Transverse colon (tissue), 4 donors: ENCODE measurements around the gene S100A3. TPM values are rescaled to one million over a fixed set of nuclear protein-coding genes. Genes with fewer than 3 reads are reported as not detected.
"Not testable (repeated sequence)": the region's sequence is repeated elsewhere in the genome, so short reads cannot be mapped to it uniquely, and the experiment has no call there.

Experiments
- DNase-seq: peaks from one replicate; pipeline ENCODE4 v3.0.0-alpha.2; 2019
- H3K27ac ChIP-seq, 4 donors: fragments of 200-600 bp; sonication (generic); 2 replicates each; pipeline ENCODE4 v1.5.1; 2016 to 2018; ENCODE audit warnings: inconsistent platforms in 4 of 4
- H3K27me3 ChIP-seq: fragments of 200-600 bp; sonication (generic); 2 replicates; pipeline ENCODE4 v1.5.1; 2017; ENCODE audit warnings: inconsistent platforms
- H3K36me3 ChIP-seq, 4 donors: fragments of 200-600 bp; sonication (generic); 2 replicates each; pipeline ENCODE4 v1.5.1; 2017 to 2019; ENCODE audit warnings: inconsistent platforms in 4 of 4
- H3K4me1 ChIP-seq, 4 donors: fragments of 200-600 bp; sonication (generic); 2 replicates each; pipeline ENCODE4 v1.5.1; 2017 to 2020; ENCODE audit warnings: inconsistent platforms in 4 of 4
- H3K4me3 ChIP-seq, 4 donors: fragments of 200-600 bp; sonication (generic); 1 replicate in 1 of 4; 2 replicates in 3 of 4; pipeline versions ENCODE4 v1.5.1 to v1.6.1; 2017 to 2019; ENCODE audit warnings: inconsistent platforms in 4 of 4
- H3K9me3 ChIP-seq, 2 donors: fragments of 200-600 bp; sonication (generic); 2 replicates each; pipeline ENCODE4 v1.5.1; 2017 to 2019; ENCODE audit warnings: inconsistent platforms in 2 of 2
- CTCF ChIP-seq, 5 experiments: fragments of 200-600 bp in 3 of 5; fragments of 450-650 bp in 2 of 5; sonication (generic) in 3 of 5; IDR thresholded peaks; 1 replicate in 2 of 5; 2 replicates in 3 of 5; pipeline ENCODE4 v1.5.1; 2016 to 2017; ENCODE audit warnings: antibody characterized with exemption in 5 of 5, inconsistent platforms in 3 of 5, mild to moderate bottlenecking in 2 of 5, moderate library complexity in 1 of 5
- EP300 ChIP-seq: sonication (generic); formaldehyde crosslinking; IDR thresholded peaks from one replicate; pipeline ENCODE4 v1.6.1; 2017; ENCODE audit warnings: antibody characterized with exemption, low read depth
- POLR2A ChIP-seq: fragments of 450-650 bp; IDR thresholded peaks from one replicate; pipeline ENCODE4 v1.6.1; 2016; ENCODE audit warnings: antibody characterized with exemption, mild to moderate bottlenecking, moderate library complexity
- POLR2AphosphoS5 ChIP-seq, 3 donors: sonication (generic); formaldehyde crosslinking; IDR thresholded peaks; one replicate each; pipeline ENCODE4 v1.6.1; 2016; ENCODE audit warnings: antibody characterized with exemption in 3 of 3
- WGBS, 2 donors: methylation state at CpG; one replicate each; pipeline ENCODE4 v1.1.5; 2018; ENCODE audit warnings: low coverage in 1 of 2; 5-methylcytosine and 5-hydroxymethylcytosine counted together
- in situ Hi-C, 4 donors: fragments of 200-750 bp; cut with MboI; loops; one replicate each; pipeline versions ENCODE4 v1.15.0 to v1.15.1; 2017; ENCODE audit warnings: low sequenced_read_pairs in 3 of 4, low pct_ligation_motif_present in 1 of 4, low pct_unique_long_range_greater_than_20kb in 1 of 4
- intact Hi-C: fragments of 100-400 bp; cut with DNase I; formaldehyde crosslinking; loops from one replicate; pipeline ENCODE4 v1.15.1; 2023; ENCODE audit warnings: low total_unique reads
- total RNA-seq, 4 donors: library from RNA; depleted of rRNA; stranded (reverse); fragments of >200 nt; gene quantifications; one replicate each; pipeline ENCODE4 v1.1.0, GENCODE V29; 2016

Gene S100A3
- total RNA-seq, 4 donors from 2014 or later, result 0.64 TPM; not detected in 3

GRCh38 chr1:153578936-153579335 is 29.9 kb upstream of the S100A3 start:
- TF ChIP-seq POLR2A, result no peak
- TF ChIP-seq POLR2AphosphoS5 (IDR thresholded peaks at IDR 0.05), result no peak
- TF ChIP-seq CTCF (IDR thresholded peaks at IDR 0.05), result no peak
- TF ChIP-seq EP300, result no peak
- intact Hi-C loops (loop anchor here (5.0 kb wide), 1 partner anchor 33 kb away; the partner anchor contains the start of gene S100A16), in situ Hi-C loops (loop anchor here in 2 of 4 donors (10.0 to 25.0 kb wide), 2 partner anchors 86 to 217 kb away; partner anchors contain the start of gene S100A9 (in 1 of the 2))
- Histone ChIP-seq H3K36me3 (no peaks in the 10 kb centered on the region), H3K27ac (no peak overlapping the region), H3K27me3 (no peaks in the 10 kb centered on the region), H3K4me1 (peaks cover 0 to 13% (median 8%) of the 10 kb centered on the region in 4 donors), H3K4me3 (no peak overlapping the region), H3K9me3 (no peaks in the 10 kb centered on the region)
- no peak for DNase-seq
- 87 to 90% methylated on average over 2 to 3 of the region's 3 CpGs for WGBS, 2 donors

- no peak overlapping the region for H3K27ac ChIP-seq
- no peak overlapping the region for H3K4me3 ChIP-seq
- intact Hi-C loops (loop anchor here (5.0 kb wide), 1 partner anchor 34 kb away; the partner anchor contains the start of gene S100A16), in situ Hi-C loops (loop anchor here in 2 of 4 donors (10.0 to 25.0 kb wide), 2 partner anchors 86 to 216 kb away; partner anchors contain the start of gene S100A9 (in 1 of the 2))
- no peak for TF ChIP-seq POLR2A
- no peak for TF ChIP-seq CTCF (IDR thresholded peaks at IDR 0.05)
- TF ChIP-seq EP300, result no peak
- no peaks in the 10 kb centered on the region for H3K36me3 ChIP-seq
- H3K9me3 ChIP-seq, result no peaks in the 10 kb centered on the region
- H3K4me1 ChIP-seq, result peaks cover 0 to 15% (median 8%) of the 10 kb centered on the region in 4 donors
- no peaks in the 10 kb centered on the region for H3K27me3 ChIP-seq
- no peak for DNase-seq
These were observed 29.4 kb upstream of the S100A3 start for GRCh38 chr1:153578490-153578889.

GRCh38 chr1:153577624-153578051 is 28.6 kb upstream of the S100A3 start:
- 42 to 48% methylated on average over 3 to 9 of the region's 9 CpGs for WGBS, 2 donors
- Histone ChIP-seq H3K4me1 (peaks cover 5 to 24% (median 9%) of the 10 kb centered on the region in 4 donors), H3K4me3 (no peak overlapping the region), H3K36me3 (no peaks in the 10 kb centered on the region), H3K9me3 (no peaks in the 10 kb centered on the region), H3K27me3 (no peaks in the 10 kb centered on the region), H3K27ac (no peak overlapping the region)
- intact Hi-C loops, result loop anchor here (5.0 kb wide), 1 partner anchor 35 kb away; the partner anchor contains the start of gene S100A16
- TF ChIP-seq POLR2AphosphoS5 (IDR thresholded peaks at IDR 0.05) (no peak), POLR2A (no peak), CTCF (IDR thresholded peaks at IDR 0.05) (no peak), EP300 (no peak)
- in situ Hi-C loops, result loop anchor here in 2 of 4 donors (10.0 to 25.0 kb wide), 2 partner anchors 87 to 215 kb away; partner anchors contain the start of gene S100A9 (in 1 of the 2)
- peak; percentile 63 for DNase-seq

GRCh38 chr1:153577138-153577537 is 28.1 kb upstream of the S100A3 start:
- H3K4me1 ChIP-seq, result peaks cover 8 to 29% (median 11%) of the 10 kb centered on the region in 4 donors
- no peak overlapping the region for H3K27ac ChIP-seq
- no peaks in the 10 kb centered on the region for H3K9me3 ChIP-seq
- DNase-seq, result no peak
- 51% methylated on average over 4 of the region's 4 CpGs; no CpG with 5 or more reads in 1 of the 2 donors for WGBS, 2 donors
- intact Hi-C loops (loop anchor here (5.0 kb wide), 1 partner anchor 35 kb away; the partner anchor contains the start of gene S100A16), in situ Hi-C loops (loop anchor here in 2 of 4 donors (10.0 to 25.0 kb wide), 2 partner anchors 88 to 215 kb away; partner anchors contain the start of gene S100A9 (in 1 of the 2))
- H3K4me3 ChIP-seq, result no peak overlapping the region
- TF ChIP-seq EP300 (no peak), CTCF (IDR thresholded peaks at IDR 0.05) (no peak), POLR2AphosphoS5 (IDR thresholded peaks at IDR 0.05) (no peak), POLR2A (no peak)
- no peaks in the 10 kb centered on the region for H3K36me3 ChIP-seq
- no peaks in the 10 kb centered on the region for H3K27me3 ChIP-seq

GRCh38 chr1:153575497-153575896 is 26.4 kb upstream of the S100A3 start:
- not testable (repeated sequence) for H3K4me3 ChIP-seq, H3K36me3 ChIP-seq, H3K9me3 ChIP-seq, H3K27ac ChIP-seq, H3K27me3 ChIP-seq, DNase-seq
- in situ Hi-C loops (loop anchor here in 2 of 4 donors (10.0 to 25.0 kb wide), 2 partner anchors 89 to 213 kb away; partner anchors contain the start of gene S100A9 (in 1 of the 2)), intact Hi-C loops (loop anchor here (5.0 kb wide), 1 partner anchor 37 kb away; the partner anchor contains the start of gene S100A16)
- peaks cover 8 to 30% (median 11%) of the 10 kb centered on the region in 4 donors for H3K4me1 ChIP-seq
- WGBS, 2 donors, result 87% methylated on average over 10 of the region's 10 CpGs; no CpG with 5 or more reads in 1 of the 2 donors

- not testable (repeated sequence) for H3K9me3 ChIP-seq, H3K27ac ChIP-seq, H3K27me3 ChIP-seq, H3K4me3 ChIP-seq, DNase-seq, H3K36me3 ChIP-seq
- intact Hi-C loops (loop anchor here (5.0 kb wide), 1 partner anchor 37 kb away; the partner anchor contains the start of gene S100A16), in situ Hi-C loops (loop anchor here in 2 of 4 donors (10.0 to 25.0 kb wide), 2 partner anchors 90 to 213 kb away; partner anchors contain the start of gene S100A9 (in 1 of the 2))
- peaks cover 8 to 30% (median 11%) of the 10 kb centered on the region in 4 donors for H3K4me1 ChIP-seq
- 97% methylated on average over 14 of the region's 35 CpGs; no CpG with 5 or more reads in 1 of the 2 donors for WGBS, 2 donors
These were observed 26.0 kb upstream of the S100A3 start for GRCh38 chr1:153575081-153575491.
